GM23248 (cell line): ENCODE results near the gene PFKP. TPM values are rescaled to one million over a fixed set of nuclear protein-coding genes. Genes with fewer than 3 reads are reported as not detected.
A peak's percentile ranks its signal among the peaks of the same experiment; 100 is the strongest.
"Not testable (repeated sequence)": the region's sequence is repeated elsewhere in the genome, so short reads cannot be mapped to it uniquely, and the experiment has no call there.

Experiments used
- DNase-seq: peaks from one replicate; pipeline ENCODE4 v3.0.0-alpha.2; 2015
- H2AFZ ChIP-seq: fragments of 200-600 bp; sonication (generic); 2 replicates; pipeline ENCODE4 v1.6.1; 2016; ENCODE audit warnings: antibody characterized with exemption
- H3F3A ChIP-seq: fragments of 200-600 bp; sonication (generic); 2 replicates; pipeline ENCODE4 v1.6.1; 2016; ENCODE audit warnings: mild to moderate bottlenecking, antibody characterized with exemption, mixed run types; ENCODE audit not compliant: insufficient read depth
- H3K27ac ChIP-seq: fragments of 200-600 bp; sonication (generic); 2 replicates; pipeline ENCODE4 v1.5.1; 2016; ENCODE audit warnings: mild to moderate bottlenecking
- H3K27me3 ChIP-seq: fragments of 200-600 bp; sonication (generic); replicated peaks from 2 replicates; pipeline ENCODE4 v1.6.1; 2016; ENCODE audit warnings: mild to moderate bottlenecking; ENCODE audit not compliant: insufficient read depth
- H3K36me3 ChIP-seq: fragments of 200-600 bp; sonication (generic); 2 replicates; pipeline ENCODE4 v1.6.1; 2016; ENCODE audit warnings: low read depth, mild to moderate bottlenecking
- H3K4me1 ChIP-seq: fragments of 200-600 bp; sonication (generic); 2 replicates; pipeline ENCODE4 v1.6.1; 2016; ENCODE audit warnings: mild to moderate bottlenecking; ENCODE audit not compliant: insufficient read depth
- H3K4me2 ChIP-seq: fragments of 200-600 bp; sonication (generic); one replicate; pipeline ENCODE4 v1.6.1; 2016; ENCODE audit warnings: mild to moderate bottlenecking; ENCODE audit not compliant: unreplicated experiment
- H3K4me3 ChIP-seq: fragments of 200-600 bp; sonication (generic); 2 replicates; pipeline ENCODE4 v1.5.1; 2016; ENCODE audit warnings: mild to moderate bottlenecking
- H3K79me2 ChIP-seq: fragments of 200-600 bp; sonication (generic); 2 replicates; pipeline ENCODE4 v1.6.1; 2016; ENCODE audit warnings: mild to moderate bottlenecking; ENCODE audit not compliant: insufficient read depth
- H3K9ac ChIP-seq: fragments of 200-600 bp; sonication (generic); 2 replicates; pipeline ENCODE4 v1.6.1; 2016; ENCODE audit warnings: mild to moderate bottlenecking
- H3K9me2 ChIP-seq: fragments of 200-600 bp; sonication (generic); 2 replicates; pipeline ENCODE4 v1.6.1; 2016; ENCODE audit warnings: mixed run types, mild to moderate bottlenecking, moderate library complexity; ENCODE audit not compliant: insufficient read depth
- H3K9me3 ChIP-seq: fragments of 200-600 bp; sonication (generic); one replicate; pipeline ENCODE4 v1.6.1; 2017; ENCODE audit warnings: low read depth
- H4K20me1 ChIP-seq: fragments of 200-600 bp; sonication (generic); 2 replicates; pipeline ENCODE4 v1.6.0; 2016; ENCODE audit not compliant: insufficient read depth
- EZH2 ChIP-seq: fragments of 200-600 bp; sonication (generic); IDR thresholded peaks from 2 replicates; pipeline ENCODE4 v1.6.1; 2018; ENCODE audit warnings: antibody characterized with exemption, mild to moderate bottlenecking; ENCODE audit not compliant: insufficient read depth, poor library complexity, severe bottlenecking
- EZH2phosphoT487 ChIP-seq: fragments of 200-600 bp; sonication (generic); IDR thresholded peaks from 2 replicates; pipeline ENCODE4 v1.6.1; 2018; ENCODE audit warnings: antibody characterized with exemption, moderate library complexity, mild to moderate bottlenecking, low read depth; ENCODE audit not compliant: insufficient read depth
- WGBS, 2 experiments: methylation state at CpG; one replicate each; pipeline ENCODE4 v1.1.6; 2015 to 2017; ENCODE audit warnings: low lambda C conversion rate in 2 of 2, low coverage in 1 of 2; ENCODE audit errors: missing lambda C conversion rate in 2 of 2; 5-methylcytosine and 5-hydroxymethylcytosine counted together
- in situ Hi-C: fragments of 300-500 bp; cut with MboI; formaldehyde crosslinking; loops from 2 replicates; pipeline ENCODE4 v1.15.0; 2020
- polyA plus RNA-seq: library from polyadenylated mRNA; unstranded; fragments of >200 nt; fragmentation: Nextera tagmentation; extraction: Ambion mirVana; gene quantifications from 2 replicates; pipeline ENCODE4 v1.2.1, GENCODE V29; 2016
- total RNA-seq: library from RNA; depleted of rRNA; stranded (reverse); fragments of >200 nt; shearing (Covaris generic); gene quantifications from 2 replicates; pipeline ENCODE4 v1.2.3, GENCODE V29; 2014

Gene PFKP
- total and polyA plus RNA-seq, 2 experiments from 2014 or later: 133 to 159 TPM

GRCh38 chr10:3166496-3167290 lies 99.3 kb downstream of the PFKP start:
- in situ Hi-C loops: no loop called here
- peaks cover 9% of the 10 kb centered on the region for H3K4me1 ChIP-seq
- H2AFZ ChIP-seq: no peak overlapping the region
- H4K20me1 ChIP-seq: no peaks in the 10 kb centered on the region; the same call in 1 of the 2 replicates
- peaks cover 40% of the 10 kb centered on the region for H3K79me2 ChIP-seq
- no peak overlapping the region for H3K4me3 ChIP-seq
- no peak overlapping the region for H3K4me2 ChIP-seq
- no peaks in the 10 kb centered on the region for H3K27me3 ChIP-seq
- H3K36me3 ChIP-seq: peaks cover 69% of the 10 kb centered on the region
- no peak overlapping the region for H3K27ac ChIP-seq
- H3K9me2 ChIP-seq: no peaks in the 10 kb centered on the region
- no peaks in the 10 kb centered on the region for H3K9me3 ChIP-seq
- no peak overlapping the region for H3K9ac ChIP-seq
- no peaks in the 10 kb centered on the region for H3F3A ChIP-seq
- 76 to 78% methylated on average over 10 of the region's 10 CpGs for WGBS, 2 experiments
- DNase-seq: no peak
- TF ChIP-seq EZH2: no peak

GRCh38 chr10:3167611-3168330 lies 100.4 kb downstream of the PFKP start:
- no peak overlapping the region for H2AFZ ChIP-seq
- peaks cover 60% of the 10 kb centered on the region for H3K36me3 ChIP-seq
- WGBS, 2 experiments: 89% methylated on average over 21 of the region's 21 CpGs
- H3K9me2 ChIP-seq: no peaks in the 10 kb centered on the region
- no peak overlapping the region for H3K4me3 ChIP-seq
- H3K27me3 ChIP-seq: no peaks in the 10 kb centered on the region
- no peak overlapping the region for H3K27ac ChIP-seq
- no peak for DNase-seq
- TF ChIP-seq EZH2 (no peak), EZH2phosphoT487 (no peak)
- H3K9ac ChIP-seq: no peak overlapping the region
- H3K79me2 ChIP-seq: peaks cover 43% of the 10 kb centered on the region
- no peaks in the 10 kb centered on the region; the same call in 1 of the 2 replicates for H4K20me1 ChIP-seq
- H3K4me2 ChIP-seq: no peak overlapping the region
- no peaks in the 10 kb centered on the region for H3K9me3 ChIP-seq
- in situ Hi-C loops: no loop called here
- H3F3A ChIP-seq: no peaks in the 10 kb centered on the region
- H3K4me1 ChIP-seq: peaks cover 9% of the 10 kb centered on the region

- TF ChIP-seq EZH2 (no peak), EZH2phosphoT487 (no peak)
- H3K36me3 ChIP-seq: peaks cover 51% of the 10 kb centered on the region
- H4K20me1 ChIP-seq: no peaks in the 10 kb centered on the region; the same call in 1 of the 2 replicates
Measured at GRCh38 chr10:3169271-3169670, 101.9 kb downstream of the PFKP start.

DNA sequence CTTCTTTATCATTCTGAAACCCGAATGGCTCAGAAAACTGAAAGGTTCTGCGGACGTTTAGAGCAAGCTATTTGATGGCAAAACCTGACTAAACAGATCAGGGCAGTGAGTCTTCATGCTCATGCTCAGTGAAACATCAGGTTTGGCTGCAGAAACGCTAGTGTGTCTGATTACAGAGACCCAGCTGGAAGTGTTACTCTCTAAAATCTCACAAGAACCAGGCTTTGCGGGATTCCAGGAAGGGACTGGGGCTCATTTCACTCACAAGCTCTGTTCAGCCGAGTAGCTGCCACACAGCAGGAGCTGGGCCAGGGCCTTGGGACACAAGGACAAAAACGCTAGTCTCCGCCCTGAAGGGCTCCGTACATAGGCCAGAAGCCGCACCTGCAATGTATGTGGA lies 102.3 kb downstream of the PFKP start:
- WGBS, 2 experiments: 84 to 89% methylated on average over 10 of the region's 10 CpGs
- no peaks in the 10 kb centered on the region for H3K9me2 ChIP-seq
- peaks cover 47% of the 10 kb centered on the region for H3K36me3 ChIP-seq

More at GRCh38 chr10:3169271-3169670, 101.9 kb downstream of the PFKP start:
- no peaks in the 10 kb centered on the region for H3K9me2 ChIP-seq
- H3K9me3 ChIP-seq: no peaks in the 10 kb centered on the region
- no peak for DNase-seq
- H3K4me1 ChIP-seq: peaks cover 9% of the 10 kb centered on the region
- in situ Hi-C loops: no loop called here
- H3F3A ChIP-seq: no peaks in the 10 kb centered on the region
- no peak overlapping the region for H3K4me2 ChIP-seq
- H2AFZ ChIP-seq: no peak overlapping the region
- WGBS, 2 experiments: 87 to 89% methylated on average over 10 of the region's 10 CpGs
- no peak overlapping the region for H3K27ac ChIP-seq
- H3K4me3 ChIP-seq: no peak overlapping the region
- H3K27me3 ChIP-seq: no peaks in the 10 kb centered on the region
- no peak overlapping the region for H3K9ac ChIP-seq
- H3K79me2 ChIP-seq: peaks cover 43% of the 10 kb centered on the region

DNA sequence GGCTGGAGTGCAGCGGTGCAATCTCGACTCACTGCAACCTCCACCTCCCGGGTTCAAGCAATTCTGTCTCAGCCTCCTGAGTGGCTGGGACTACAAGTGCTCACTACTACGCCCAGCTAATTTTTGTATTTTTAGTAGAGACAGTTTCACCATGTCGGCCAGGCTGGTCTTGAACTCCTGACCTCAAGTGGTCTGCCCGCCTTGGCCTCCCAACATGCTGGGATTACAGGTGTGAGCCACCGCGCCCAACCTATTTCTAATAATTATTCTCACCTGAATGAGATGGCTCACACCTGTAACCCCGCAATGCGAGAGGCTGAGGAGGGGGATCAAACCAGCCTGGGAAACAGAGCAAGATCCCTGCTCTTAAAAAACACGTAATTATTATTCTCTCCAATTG lies 104.1 kb downstream of the PFKP start:
- H3K9me3 ChIP-seq, H3K4me1 ChIP-seq, DNase-seq, H3K27me3 ChIP-seq, H3K9me2 ChIP-seq, in situ Hi-C loops, H4K20me1 ChIP-seq, H2AFZ ChIP-seq, H3F3A ChIP-seq: not testable (repeated sequence)
- Histone ChIP-seq H3K9ac (peak overlapping the region; percentile 98), H3K36me3 (peaks cover 29% of the 10 kb centered on the region), H3K4me2 (peak overlapping the region; percentile 96), H3K27ac (peak overlapping the region; percentile 95), H3K79me2 (peaks cover 43% of the 10 kb centered on the region), H3K4me3 (peak overlapping the region; percentile 83)
- 85 to 89% methylated on average over 11 of the region's 11 CpGs for WGBS, 2 experiments

More for the DNA sequence above, 102.3 kb downstream of the PFKP start:
- H3F3A ChIP-seq: no peaks in the 10 kb centered on the region
- H4K20me1 ChIP-seq: no peaks in the 10 kb centered on the region; the same call in 1 of the 2 replicates
- no peak for DNase-seq
- no peak overlapping the region for H3K27ac ChIP-seq
- no peak overlapping the region for H3K4me2 ChIP-seq
- peaks cover 43% of the 10 kb centered on the region for H3K79me2 ChIP-seq
- no peaks in the 10 kb centered on the region for H3K27me3 ChIP-seq
- H3K4me1 ChIP-seq: peaks cover 9% of the 10 kb centered on the region
- H3K9me3 ChIP-seq: no peaks in the 10 kb centered on the region
- in situ Hi-C loops: no loop called here
- TF ChIP-seq EZH2phosphoT487: no peak
- no peak for TF ChIP-seq EZH2
- H2AFZ ChIP-seq: no peak overlapping the region
- no peak overlapping the region for H3K9ac ChIP-seq
- no peak overlapping the region for H3K4me3 ChIP-seq
